Neuronal stem cell (in vitro differentiated cells): ENCODE data around the gene LAMP1.

ENCODE experiments used
- DNase-seq: peaks from one replicate; pipeline ENCODE4 v3.0.0-alpha.2; 2013; ENCODE audit warnings: low spot score
- H2AFZ ChIP-seq: one replicate; pipeline ENCODE4 v1.6.1; 2013; ENCODE audit warnings: mild to moderate bottlenecking, low read length, inconsistent platforms
- H2AK5ac ChIP-seq: 2 replicates; pipeline ENCODE4 v1.6.1; 2013; ENCODE audit warnings: low read depth, mild to moderate bottlenecking, inconsistent platforms, low read length, moderate library complexity, mixed read lengths
- H2BK120ac ChIP-seq: 2 replicates; pipeline ENCODE4 v1.6.1; 2013; ENCODE audit warnings: low read depth, mild to moderate bottlenecking, inconsistent platforms, low read length, moderate library complexity, mixed read lengths
- H2BK12ac ChIP-seq: one replicate; pipeline ENCODE4 v1.6.1; 2013; ENCODE audit warnings: low read length, inconsistent platforms
- H2BK15ac ChIP-seq: 2 replicates; pipeline ENCODE4 v1.6.1; 2013; ENCODE audit warnings: mild to moderate bottlenecking, low read length, inconsistent platforms, mixed read lengths
- H2BK5ac ChIP-seq: one replicate; pipeline ENCODE4 v1.6.1; 2013; ENCODE audit warnings: inconsistent platforms, mild to moderate bottlenecking, low read length, moderate library complexity
- H3K14ac ChIP-seq: one replicate; pipeline ENCODE4 v1.6.1; 2013; ENCODE audit warnings: low read length, inconsistent platforms
- H3K18ac ChIP-seq: 2 replicates; pipeline ENCODE4 v1.6.1; 2013; ENCODE audit warnings: low read length, inconsistent platforms
- H3K23ac ChIP-seq: 2 replicates; pipeline ENCODE4 v1.6.1; 2013; ENCODE audit warnings: low read depth, mild to moderate bottlenecking, mixed read lengths, low read length, inconsistent platforms; ENCODE audit not compliant: poor library complexity
- H3K27ac ChIP-seq: replicated peaks from 3 replicates; pipeline ENCODE4 v1.5.1; 2013; ENCODE audit warnings: low read length, inconsistent platforms
- H3K27me3 ChIP-seq, 3 experiments: 2 replicates each; pipeline ENCODE4 v1.6.1; 2013; ENCODE audit warnings: low read length in 3 of 3, mild to moderate bottlenecking in 2 of 3, inconsistent platforms in 1 of 3, low read depth in 1 of 3, mixed read lengths in 1 of 3, moderate library complexity in 1 of 3; ENCODE audit not compliant: control insufficient read depth in 3 of 3, insufficient read depth in 3 of 3
- H3K36me3 ChIP-seq, 2 donors: replicated peaks in 1 of 2; 2 replicates each; pipeline ENCODE4 v1.6.1; 2013; ENCODE audit warnings: low read length in 2 of 2; ENCODE audit not compliant: control insufficient read depth in 2 of 2, insufficient read depth in 2 of 2
- H3K4ac ChIP-seq: 2 replicates; pipeline ENCODE4 v1.6.1; 2013; ENCODE audit warnings: inconsistent platforms, mild to moderate bottlenecking, low read length, moderate library complexity
- H3K4me1 ChIP-seq, 2 donors: 1 replicate in 1 of 2; 2 replicates in 1 of 2; pipeline ENCODE4 v1.6.1; 2013; ENCODE audit warnings: low read length in 2 of 2, low read depth in 1 of 2; ENCODE audit not compliant: control insufficient read depth in 2 of 2, insufficient read depth in 1 of 2
- H3K4me2 ChIP-seq: one replicate; pipeline ENCODE4 v1.6.1; 2013; ENCODE audit warnings: mild to moderate bottlenecking, low read length, inconsistent platforms; ENCODE audit not compliant: insufficient read depth, poor library complexity, severe bottlenecking
- H3K4me3 ChIP-seq, 2 donors: 2 replicates each; pipeline ENCODE4 v1.5.1; 2013; ENCODE audit warnings: low read length in 2 of 2, mild to moderate bottlenecking in 2 of 2, inconsistent platforms in 1 of 2, moderate library complexity in 1 of 2
- H3K79me1 ChIP-seq: one replicate; pipeline ENCODE4 v1.6.1; 2013; ENCODE audit warnings: low read depth, mild to moderate bottlenecking, inconsistent platforms, low read length, moderate library complexity
- H3K9ac ChIP-seq: one replicate; pipeline ENCODE4 v1.6.1; 2013; ENCODE audit warnings: mild to moderate bottlenecking, low read depth, low read length, inconsistent platforms; ENCODE audit not compliant: poor library complexity
- H3K9me3 ChIP-seq, 2 donors: replicated peaks in 1 of 2; 2 replicates each; pipeline versions ENCODE3 to v1.6.1; 2013; ENCODE audit warnings: low read length in 2 of 2, mild to moderate bottlenecking in 2 of 2, inconsistent platforms in 1 of 2, low read depth in 1 of 2, mixed read lengths in 1 of 2, moderate library complexity in 1 of 2; ENCODE audit not compliant: control insufficient read depth in 2 of 2, insufficient read depth in 1 of 2
- H4K8ac ChIP-seq: one replicate; pipeline ENCODE4 v1.6.1; 2013; ENCODE audit warnings: low read depth, mild to moderate bottlenecking, inconsistent platforms, low read length, moderate library complexity
- H4K91ac ChIP-seq: one replicate; pipeline ENCODE4 v1.6.1; 2013; ENCODE audit warnings: low read length, low read depth, mild to moderate bottlenecking, inconsistent platforms; ENCODE audit not compliant: poor library complexity
- WGBS, 2 donors: extraction: QIAGEN DNeasy Blood & Tissue Kit; methylation state at CpG; one replicate each; pipeline ENCODE4 v1.1.7; 2013; ENCODE audit warnings: missing lambda C conversion rate in 2 of 2, mixed read lengths in 1 of 2; ENCODE audit not compliant: insufficient read length in 2 of 2, insufficient replicate concordance in 1 of 2; ENCODE audit errors: extremely low coverage in 2 of 2; 5-methylcytosine and 5-hydroxymethylcytosine counted together

Gene LAMP1

GRCh38 chr13:113272031-113272430 is 25.0 kb upstream of the LAMP1 start:
- Histone ChIP-seq H4K91ac (no peak overlapping the region), H3K9ac (no peak overlapping the region), H2BK12ac (no peak overlapping the region), H2AFZ (no peak overlapping the region), H2BK5ac (no peak overlapping the region), H3K27me3 (no peaks in the 10 kb centered on the region), H2BK120ac (no peak overlapping the region), H2BK15ac (no peak overlapping the region), H2AK5ac (no peak overlapping the region), H3K27ac (no peak overlapping the region), H3K4me1 (no peaks in the 10 kb centered on the region), H3K4me3 (no peak overlapping the region), H3K9me3 (no peaks in the 10 kb centered on the region), H3K23ac (no peak overlapping the region), H3K36me3 (peaks cover 0 to 34% of the 10 kb centered on the region in 2 donors), H3K18ac (no peak overlapping the region), H3K4me2 (no peak overlapping the region), H3K14ac (no peak overlapping the region), H3K4ac (no peak overlapping the region), H4K8ac (no peak overlapping the region), H3K79me1 (no peaks in the 10 kb centered on the region)
- no peak for DNase-seq
- no CpG with 5 or more reads among the region's 2 CpGs for WGBS, 2 donors

- Histone ChIP-seq H3K4me1 (no peaks in the 10 kb centered on the region), H3K9ac (no peak overlapping the region), H2AK5ac (no peak overlapping the region), H4K91ac (no peak overlapping the region), H2BK15ac (no peak overlapping the region), H3K27me3 (no peaks in the 10 kb centered on the region), H3K9me3 (no peaks in the 10 kb centered on the region), H2BK5ac (no peak overlapping the region), H3K27ac (no peak overlapping the region), H2AFZ (no peak overlapping the region), H3K23ac (no peak overlapping the region), H2BK120ac (no peak overlapping the region), H3K4me2 (no peak overlapping the region), H3K14ac (no peak overlapping the region), H3K36me3 (peaks cover 0 to 29% of the 10 kb centered on the region in 2 donors), H2BK12ac (no peak overlapping the region), H3K79me1 (no peaks in the 10 kb centered on the region), H3K18ac (no peak overlapping the region), H3K4me3 (no peak overlapping the region), H3K4ac (no peak overlapping the region), H4K8ac (no peak overlapping the region)
- DNase-seq: no peak
- WGBS, 2 donors: no CpG with 5 or more reads among the region's 10 CpGs
These were observed 24.3 kb upstream of the LAMP1 start for GRCh38 chr13:113272701-113273181.

- no peaks in the 10 kb centered on the region for H3K79me1 ChIP-seq
- no peak overlapping the region for H2AK5ac ChIP-seq
- H2BK15ac ChIP-seq: no peak overlapping the region
- H3K18ac ChIP-seq: no peak overlapping the region
- peaks cover 0 to 24% of the 10 kb centered on the region in 2 donors for H3K36me3 ChIP-seq
- WGBS, 2 donors: no CpG with 5 or more reads among the region's 6 CpGs
- no peak overlapping the region for H3K4ac ChIP-seq
- DNase-seq: no peak
- H3K4me3 ChIP-seq: no peak overlapping the region
- no peak overlapping the region for H3K4me2 ChIP-seq
- no peak overlapping the region for H2AFZ ChIP-seq
- H2BK120ac ChIP-seq: no peak overlapping the region
- no peaks in the 10 kb centered on the region for H3K4me1 ChIP-seq
- H3K27me3 ChIP-seq: no peaks in the 10 kb centered on the region
- H4K8ac ChIP-seq: no peak overlapping the region
- no peak overlapping the region for H4K91ac ChIP-seq
- H3K14ac ChIP-seq: no peak overlapping the region
- no peak overlapping the region for H3K9ac ChIP-seq
- H3K23ac ChIP-seq: no peak overlapping the region
- H2BK5ac ChIP-seq: no peak overlapping the region
- no peaks in the 10 kb centered on the region for H3K9me3 ChIP-seq
- no peak overlapping the region for H2BK12ac ChIP-seq
- no peak overlapping the region for H3K27ac ChIP-seq
These were observed 23.7 kb upstream of the LAMP1 start for GRCh38 chr13:113273321-113273720.

GRCh38 chr13:113273851-113274590 is 23.0 kb upstream of the LAMP1 start:
- Histone ChIP-seq H2BK15ac (no peak overlapping the region), H2BK12ac (no peak overlapping the region), H3K4me3 (no peak overlapping the region), H4K91ac (no peak overlapping the region), H3K79me1 (no peaks in the 10 kb centered on the region), H3K36me3 (peaks cover 0 to 17% of the 10 kb centered on the region in 2 donors), H3K14ac (no peak overlapping the region), H3K18ac (no peak overlapping the region), H4K8ac (no peak overlapping the region), H3K4me2 (no peak overlapping the region), H2BK5ac (no peak overlapping the region), H3K27me3 (no peaks in the 10 kb centered on the region), H3K9ac (no peak overlapping the region), H3K4me1 (no peaks in the 10 kb centered on the region), H3K9me3 (peaks cover 0 to 3% of the 10 kb centered on the region in 2 donors), H2AK5ac (no peak overlapping the region), H3K27ac (no peak overlapping the region), H2BK120ac (no peak overlapping the region), H2AFZ (no peak overlapping the region), H3K4ac (no peak overlapping the region), H3K23ac (no peak overlapping the region)
- WGBS, 2 donors: no CpG with 5 or more reads among the region's 15 CpGs
- no peak for DNase-seq
